Heart left ventricle (tissue), 16 donors: ENCODE measurements around the gene CYP26C1. TPM values are rescaled to one million over a fixed set of nuclear protein-coding genes. Genes with fewer than 3 reads are reported as not detected.
"Not testable (repeated sequence)": the region's sequence is repeated elsewhere in the genome, so short reads cannot be mapped to it uniquely, and the experiment has no call there.

Experiments
- ATAC-seq, 4 donors: fragments of 200-7000 bp; cut with Tn5 transposase; one replicate each; pipeline ENCODE4 v1.9.1; 2020 to 2022; ENCODE audit warnings: moderate library complexity in 4 of 4, mild to moderate bottlenecking in 3 of 4, moderate number of reproducible peaks in 1 of 4
- DNase-seq, 5 donors: peaks; one replicate each; pipeline ENCODE4 v3.0.0-alpha.2; 2020
- H3K27ac ChIP-seq, 12 donors: fragments of 200-600 bp; sonication (generic) in 4 of 12; one replicate each; pipeline versions ENCODE4 v1.5.0 to v1.8.0; 2016 to 2022; ENCODE audit warnings: mild to moderate bottlenecking in 2 of 12
- H3K27me3 ChIP-seq, 9 donors: fragments of 200-600 bp; sonication (generic) in 2 of 9; one replicate each; pipeline versions ENCODE4 v1.5.1 to v1.8.0; 2016 to 2022; ENCODE audit warnings: mild to moderate bottlenecking in 3 of 9
- H3K36me3 ChIP-seq, 9 donors: fragments of 200-600 bp; sonication (generic) in 2 of 9; one replicate each; pipeline versions ENCODE4 v1.5.0 to v1.8.0; 2018 to 2022; ENCODE audit warnings: mild to moderate bottlenecking in 2 of 9
- H3K4me1 ChIP-seq, 12 donors: fragments of 200-600 bp; sonication (generic) in 4 of 12; one replicate each; pipeline versions ENCODE4 v1.5.0 to v1.8.0; 2016 to 2022; ENCODE audit warnings: mild to moderate bottlenecking in 3 of 12
- H3K4me3 ChIP-seq, 12 donors: fragments of 200-600 bp; sonication (generic) in 4 of 12; one replicate each; pipeline versions ENCODE4 v1.5.0 to v1.8.0; 2017 to 2022; ENCODE audit warnings: mild to moderate bottlenecking in 9 of 12, moderate library complexity in 4 of 12
- H3K9me3 ChIP-seq, 12 donors: fragments of 200-600 bp; sonication (generic) in 4 of 12; one replicate each; pipeline versions ENCODE4 v1.5.0 to v1.8.0; 2016 to 2022; ENCODE audit warnings: mild to moderate bottlenecking in 1 of 12
- POLR2A ChIP-seq, 2 donors: fragments of 450-650 bp; IDR thresholded peaks; one replicate each; pipeline ENCODE4 v1.6.1; 2017; ENCODE audit warnings: antibody characterized with exemption in 2 of 2, mild to moderate bottlenecking in 2 of 2, moderate library complexity in 2 of 2
- WGBS, 4 donors: extraction: QIAGEN DNeasy Blood & Tissue Kit in 2 of 4; methylation state at CpG; one replicate each; pipeline versions ENCODE4 v1.1.5 to v1.1.7; 2013 to 2018; 5-methylcytosine and 5-hydroxymethylcytosine counted together
- intact Hi-C, 10 donors: fragments of 100-400 bp; cut with DNase I; formaldehyde crosslinking; loops; one replicate each; pipeline versions ENCODE4 v1.11.1 to v1.14.2; 2022
- polyA plus RNA-seq, 2 donors: library from polyadenylated mRNA; stranded (reverse); fragments of 200-250 nt; gene quantifications; one replicate each; pipeline ENCODE4 v1.2.3, GENCODE V29; 2013
- total RNA-seq, 9 donors: library from RNA; depleted of rRNA in 2 of 9; stranded (reverse); fragments of >200 nt in 2 of 9; fragmentation: NEBNext Ultra II Directional in 3 of 9; extraction: Animal tissue kit (Norgen Biotek cat#: 25700) in 3 of 9; gene quantifications; one replicate each; pipeline versions ENCODE4 v1.1.0 to v1.2.4, GENCODE V29; 2016 to 2023
- TF ChIP-seq, protein P1 (sequence below), 12 donors: fragments of 200-600 bp; sonication (generic) in 4 of 12; IDR thresholded peaks; one replicate each; pipeline versions ENCODE4 v1.5.0 to v1.8.0; 2018 to 2022; ENCODE audit warnings: antibody characterized with exemption in 12 of 12, mild to moderate bottlenecking in 5 of 12
- donor health status: ischemic (EF 13 %, LVEDD 7.1; RV severe dilation, severe dysfunction).
- donor health status: healthy with polysubstance abuse.
- donor health status: DM: no; HTN: yes; CAD: no.
- donor health status: DM: no; HTN: no; CAD: no.
- donor health status: ischemic (EF 25% LVEDD 6.9; RV normal size, moderate dysfunction).
- donor health status: ischemic (EF 25% LVEDD 5.7; RV mildly dilated, moderate dysfunction).
- donor health status: healthy.
- donor health status: DM: yes; HTN: yes; CAD: no.
- donor health status: ischemic (EF 35%, LVEDD 5.7; RV mildly dilated, moderate dysfunction).
- donor health status: nonischemic (EF 11% LVEDD 7.7; RV severe dilation, severe dysfunction).
- donor health status: DM: yes; HTN: yes; CAD: no.
- donor health status: PGD.
- donor health status: ischemic (EF 29% LVEDD 5.4; RV normal size, mild dysfunction).
- donor health status: nonischemic (EF 23%, LVEDD 6.1; RV moderate dilation, normal function).

CYP26C1 gene
- total and polyA plus RNA-seq, 11 donors = 0.07 TPM; not detected in 10

DNA sequence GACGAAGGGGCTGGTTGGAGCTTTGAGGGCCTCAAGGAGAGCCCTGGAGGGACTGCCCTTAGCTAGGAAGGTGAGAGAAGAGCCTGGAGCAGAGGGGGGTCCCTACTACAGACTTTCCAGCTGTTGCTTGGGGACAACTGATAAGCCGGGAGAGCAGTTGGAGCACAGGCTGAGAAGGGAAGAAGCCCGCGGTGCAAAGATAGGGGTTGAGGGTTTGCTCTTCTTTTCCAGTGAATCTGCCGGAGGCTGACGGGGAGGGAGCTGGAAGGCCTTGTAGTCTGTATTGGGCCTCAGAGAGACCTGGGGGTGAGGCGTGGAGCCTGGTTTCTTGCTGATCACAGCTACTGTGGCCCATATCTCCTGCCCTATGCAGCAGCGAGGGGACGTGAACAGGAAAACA, 36.8 kb downstream of the CYP26C1 start:
- no peaks in the 10 kb centered on the region for H3K36me3 ChIP-seq
- ATAC-seq (no peak), DNase-seq (no peak)
- WGBS, 4 donors = 41 to 62% (median 51%) methylated on average over 7 to 9 of the region's 9 CpGs
- H3K4me3 ChIP-seq = no peak overlapping the region
- no peak overlapping the region for H3K27ac ChIP-seq
- intact Hi-C loops = no loop called here
- H3K4me1 ChIP-seq = no peaks in the 10 kb centered on the region
- no peaks in the 10 kb centered on the region for H3K9me3 ChIP-seq
- TF ChIP-seq, protein P1, sequence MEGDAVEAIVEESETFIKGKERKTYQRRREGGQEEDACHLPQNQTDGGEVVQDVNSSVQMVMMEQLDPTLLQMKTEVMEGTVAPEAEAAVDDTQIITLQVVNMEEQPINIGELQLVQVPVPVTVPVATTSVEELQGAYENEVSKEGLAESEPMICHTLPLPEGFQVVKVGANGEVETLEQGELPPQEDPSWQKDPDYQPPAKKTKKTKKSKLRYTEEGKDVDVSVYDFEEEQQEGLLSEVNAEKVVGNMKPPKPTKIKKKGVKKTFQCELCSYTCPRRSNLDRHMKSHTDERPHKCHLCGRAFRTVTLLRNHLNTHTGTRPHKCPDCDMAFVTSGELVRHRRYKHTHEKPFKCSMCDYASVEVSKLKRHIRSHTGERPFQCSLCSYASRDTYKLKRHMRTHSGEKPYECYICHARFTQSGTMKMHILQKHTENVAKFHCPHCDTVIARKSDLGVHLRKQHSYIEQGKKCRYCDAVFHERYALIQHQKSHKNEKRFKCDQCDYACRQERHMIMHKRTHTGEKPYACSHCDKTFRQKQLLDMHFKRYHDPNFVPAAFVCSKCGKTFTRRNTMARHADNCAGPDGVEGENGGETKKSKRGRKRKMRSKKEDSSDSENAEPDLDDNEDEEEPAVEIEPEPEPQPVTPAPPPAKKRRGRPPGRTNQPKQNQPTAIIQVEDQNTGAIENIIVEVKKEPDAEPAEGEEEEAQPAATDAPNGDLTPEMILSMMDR (IDR thresholded peaks at IDR 0.05) = no peak
- TF ChIP-seq POLR2A (IDR thresholded peaks at IDR 0.05) = no peak
- H3K27me3 ChIP-seq = peaks cover 0 to 2% (median 0%) of the 10 kb centered on the region in 9 donors

DNA sequence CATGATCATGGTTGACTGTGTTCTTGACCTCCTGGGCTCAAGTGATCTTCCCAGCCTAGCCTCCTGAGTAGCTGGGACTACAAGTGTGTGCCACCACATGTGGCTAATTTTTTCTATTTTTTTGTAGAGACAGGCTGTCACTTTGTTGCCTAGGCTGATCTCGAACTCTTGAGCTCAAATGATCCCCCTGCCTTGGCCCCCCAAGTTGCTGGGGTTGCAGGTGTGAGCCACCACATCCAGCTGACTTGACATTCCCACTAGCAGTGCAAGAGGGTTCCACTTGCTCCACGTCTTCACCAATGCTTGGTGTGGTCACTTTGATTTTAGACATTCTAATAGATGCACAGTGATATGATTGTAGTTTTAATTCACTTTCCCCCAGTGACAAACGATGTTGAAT, 38.2 kb downstream of the CYP26C1 start:
- DNase-seq = no peak
- intact Hi-C loops = no loop called here
- WGBS, 4 donors = 68 to 86% (median 82%) methylated on average over 3 of the region's 3 CpGs

DNA sequence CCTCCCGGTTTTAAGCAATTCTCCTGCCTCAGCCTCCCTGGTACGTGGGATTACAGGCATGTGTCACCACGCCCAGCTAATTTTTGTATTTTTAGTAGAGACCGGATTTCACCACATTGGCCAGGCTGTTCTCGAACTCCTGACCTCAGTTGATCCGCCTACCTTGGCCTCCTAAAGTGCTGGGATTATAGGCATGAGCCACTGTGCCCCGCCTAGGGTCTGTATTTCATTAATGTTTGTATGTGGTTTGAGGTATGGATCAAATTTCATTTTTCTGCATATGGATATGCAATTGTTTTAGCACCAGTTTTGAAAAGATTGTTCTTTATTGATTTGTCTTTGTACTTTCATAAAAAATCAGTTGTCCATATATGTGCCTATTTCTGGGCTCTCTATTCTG, 39.1 kb downstream of the CYP26C1 start:
- H3K27ac ChIP-seq = no peak overlapping the region
- no peaks in the 10 kb centered on the region for H3K4me1 ChIP-seq
- intact Hi-C loops = no loop called here
- no peaks in the 10 kb centered on the region for H3K36me3 ChIP-seq
- H3K4me3 ChIP-seq = no peak overlapping the region
- ATAC-seq = no peak
- H3K27me3 ChIP-seq = peaks cover 0 to 2% (median 0%) of the 10 kb centered on the region in 9 donors
- TF ChIP-seq POLR2A (IDR thresholded peaks at IDR 0.05) = no peak
- TF ChIP-seq, protein P1 (IDR thresholded peaks at IDR 0.05) = no peak
- DNase-seq = no peak
- 89 to 90% (median 90%) methylated on average over 7 of the region's 7 CpGs for WGBS, 4 donors
- peaks cover 0 to 14% (median 0%) of the 10 kb centered on the region in 12 donors for H3K9me3 ChIP-seq

More for the DNA sequence above, 38.2 kb downstream of the CYP26C1 start:
- Histone ChIP-seq H3K36me3 (no peaks in the 10 kb centered on the region), H3K27ac (no peak overlapping the region), H3K4me3 (no peak overlapping the region), H3K9me3 (peaks cover 0 to 10% (median 0%) of the 10 kb centered on the region in 12 donors), H3K4me1 (no peaks in the 10 kb centered on the region), H3K27me3 (peaks cover 0 to 2% (median 0%) of the 10 kb centered on the region in 9 donors)
- ATAC-seq = no peak
- TF ChIP-seq, protein P1 (IDR thresholded peaks at IDR 0.05) = no peak
- no peak for TF ChIP-seq POLR2A (IDR thresholded peaks at IDR 0.05)

DNA sequence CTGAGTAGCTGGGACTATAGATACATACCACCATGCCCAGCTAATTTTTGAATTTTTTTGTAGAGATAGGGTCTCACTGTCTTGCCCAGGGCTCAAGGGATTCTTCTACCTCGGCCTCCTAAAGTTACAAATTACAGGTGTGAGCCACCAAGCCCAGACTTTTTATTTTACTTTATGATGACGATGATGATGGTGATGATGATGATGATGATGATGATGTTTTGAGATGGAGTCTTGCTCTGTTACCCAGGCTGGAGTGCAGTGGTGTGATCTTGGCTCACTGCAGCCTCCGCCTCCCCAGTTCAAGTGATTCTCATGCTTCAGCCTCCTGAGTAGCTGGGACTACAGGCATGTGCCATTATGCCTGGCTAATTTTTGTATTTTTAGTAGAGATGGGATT, 40.5 kb downstream of the CYP26C1 start:
- H3K4me1 ChIP-seq, H3K36me3 ChIP-seq, DNase-seq, H3K27me3 ChIP-seq, H3K27ac ChIP-seq, ATAC-seq, intact Hi-C loops, H3K4me3 ChIP-seq: not testable (repeated sequence)
- 92 to 98% (median 93%) methylated on average over 3 of the region's 3 CpGs for WGBS, 4 donors
- peaks cover 0 to 14% (median 0%) of the 10 kb centered on the region in 12 donors for H3K9me3 ChIP-seq

DNA sequence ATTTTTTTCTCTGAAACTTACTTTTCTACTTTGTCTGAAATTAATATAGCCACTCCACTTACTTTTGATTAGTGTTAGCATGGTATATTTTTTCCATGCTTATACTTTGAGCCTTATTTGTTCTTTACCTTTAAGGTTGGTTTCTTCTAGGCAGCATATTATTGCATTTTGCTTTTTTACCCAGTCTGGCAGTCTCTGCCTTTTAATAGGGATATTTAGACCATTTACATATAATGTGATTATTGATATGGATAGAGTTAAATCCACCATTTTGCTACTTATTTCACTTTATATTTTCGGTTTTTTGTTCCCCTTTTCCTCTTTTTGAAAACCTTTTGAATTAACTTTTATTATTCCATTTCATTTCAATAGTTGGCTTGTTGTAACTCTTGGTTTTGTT, 43.4 kb downstream of the CYP26C1 start:
- Histone ChIP-seq H3K4me1 (no peaks in the 10 kb centered on the region), H3K27me3 (no peaks in the 10 kb centered on the region), H3K36me3 (no peaks in the 10 kb centered on the region), H3K4me3 (no peak overlapping the region), H3K9me3 (peaks cover 0 to 14% (median 0%) of the 10 kb centered on the region in 12 donors), H3K27ac (no peak overlapping the region)
- ATAC-seq = no peak
- no peak for TF ChIP-seq POLR2A (IDR thresholded peaks at IDR 0.05)
- TF ChIP-seq, protein P1 (IDR thresholded peaks at IDR 0.05) = no peak
- 70 to 84% (median 78%) methylated on average over 1 of the region's 1 CpG for WGBS, 4 donors
- intact Hi-C loops = no loop called here
- no peak for DNase-seq
